HG03571 (cell line): ENCODE measurements around the gene LPXN.
"Not testable (repeated sequence)": the region's sequence is repeated elsewhere in the genome, so short reads cannot be mapped to it uniquely, and the experiment has no call there.

Source experiments
- ATAC-seq: cut with Tn5 transposase; IDR thresholded peaks from one replicate; pipeline ENCODE4 v1.9.1; 2021; ENCODE audit not compliant: unreplicated experiment

The LPXN gene

DNA sequence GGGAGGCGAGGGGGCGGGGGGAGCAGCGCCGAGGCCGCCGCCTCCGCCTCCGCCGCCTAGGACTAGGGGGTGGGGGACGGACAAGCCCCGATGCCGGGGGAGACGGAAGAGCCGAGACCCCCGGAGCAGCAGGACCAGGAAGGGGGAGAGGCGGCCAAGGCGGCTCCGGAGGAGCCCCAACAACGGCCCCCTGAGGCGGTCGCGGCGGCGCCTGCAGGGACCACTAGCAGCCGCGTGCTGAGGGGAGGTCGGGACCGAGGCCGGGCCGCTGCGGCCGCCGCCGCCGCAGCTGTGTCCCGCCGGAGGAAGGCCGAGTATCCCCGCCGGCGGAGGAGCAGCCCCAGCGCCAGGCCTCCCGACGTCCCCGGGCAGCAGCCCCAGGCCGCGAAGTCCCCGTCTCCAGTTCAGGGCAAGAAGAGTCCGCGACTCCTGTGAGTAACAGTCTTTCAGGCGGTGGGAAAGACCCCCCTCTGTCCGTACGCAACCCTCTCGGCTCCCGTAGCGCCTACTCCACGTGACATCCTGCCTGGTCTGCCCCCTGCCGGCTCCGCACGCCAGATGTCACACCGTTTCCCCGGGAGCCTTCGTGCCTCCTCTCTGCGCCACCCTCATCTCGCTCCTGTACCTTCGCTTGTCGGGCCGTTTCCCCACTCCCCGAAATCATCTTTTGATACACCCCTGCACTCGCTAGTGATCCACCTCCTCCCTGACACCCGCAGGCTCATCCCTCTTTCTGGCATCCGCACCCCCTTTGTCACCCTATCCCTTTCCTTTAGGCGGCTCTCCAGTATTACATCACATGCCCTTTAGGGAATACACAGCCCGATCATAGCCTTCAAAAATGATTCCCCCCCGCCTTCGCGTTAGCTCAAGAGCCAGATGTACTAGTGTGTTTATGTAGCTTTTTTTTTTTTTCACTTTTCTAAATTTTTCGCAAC, 3.8 kb upstream of the LPXN start:
- ATAC-seq = peak; percentile 42

DNA sequence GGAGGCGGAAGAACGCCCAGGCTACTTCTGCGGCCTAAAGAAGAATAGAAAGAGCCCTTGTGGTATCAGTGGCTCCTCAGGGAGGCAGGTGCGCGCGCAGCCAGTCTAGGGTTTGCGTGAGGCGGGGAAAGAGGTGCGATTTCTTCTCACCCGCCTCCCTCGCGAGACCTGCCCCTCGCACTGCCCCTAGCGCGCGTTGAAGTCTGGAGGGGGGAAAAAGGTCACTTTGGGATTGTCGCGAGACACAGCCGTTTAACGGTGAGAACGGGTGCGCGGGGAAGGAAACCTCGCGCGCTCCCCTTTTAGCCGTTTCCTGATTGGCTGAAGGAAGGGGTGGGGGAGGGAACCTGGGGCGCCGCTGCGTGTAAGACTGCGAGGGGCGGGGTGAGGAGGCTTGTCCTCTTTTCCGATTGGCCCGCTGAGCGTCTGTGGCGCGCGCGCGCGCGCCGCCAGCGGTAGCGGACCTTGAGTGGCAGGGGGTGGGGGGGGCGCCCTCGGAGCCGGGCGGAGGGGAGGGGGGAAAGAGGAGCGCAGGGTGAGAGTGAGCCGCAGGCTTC, 3.1 kb upstream of the LPXN start, which contains the start of gene ZFP91:
ZFP91 (plus strand) TSS at position 429 of the 557 bp plus-strand sequence. CDS start 219 bp downstream, outside the sequence.
- ATAC-seq = peak; percentile 34

DNA sequence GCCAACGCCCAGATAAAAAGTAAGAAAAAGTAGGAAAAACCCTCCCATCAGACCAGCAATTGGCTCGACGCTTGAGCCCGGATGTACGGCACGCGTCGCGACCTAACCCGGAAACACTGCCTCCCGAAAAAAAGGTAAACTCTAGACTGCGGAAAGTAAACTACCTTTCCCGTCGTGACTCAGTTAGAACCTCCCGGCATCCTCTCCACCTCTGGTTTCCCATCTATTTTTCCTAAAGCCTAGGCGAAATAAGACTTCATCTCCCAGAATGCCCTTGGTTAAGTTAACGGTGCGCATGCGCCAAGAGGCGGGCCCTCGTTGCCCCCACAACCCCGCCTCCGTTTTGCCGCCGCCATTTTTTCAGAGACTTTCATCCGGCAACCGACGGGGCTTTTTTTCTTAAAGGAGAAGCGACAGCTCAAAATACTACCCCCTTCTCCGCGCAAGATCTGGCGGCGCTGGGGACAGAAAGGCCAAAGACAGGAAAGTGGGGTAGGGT, 2.5 kb upstream of the LPXN start:
- peak; percentile 11 for ATAC-seq

DNA sequence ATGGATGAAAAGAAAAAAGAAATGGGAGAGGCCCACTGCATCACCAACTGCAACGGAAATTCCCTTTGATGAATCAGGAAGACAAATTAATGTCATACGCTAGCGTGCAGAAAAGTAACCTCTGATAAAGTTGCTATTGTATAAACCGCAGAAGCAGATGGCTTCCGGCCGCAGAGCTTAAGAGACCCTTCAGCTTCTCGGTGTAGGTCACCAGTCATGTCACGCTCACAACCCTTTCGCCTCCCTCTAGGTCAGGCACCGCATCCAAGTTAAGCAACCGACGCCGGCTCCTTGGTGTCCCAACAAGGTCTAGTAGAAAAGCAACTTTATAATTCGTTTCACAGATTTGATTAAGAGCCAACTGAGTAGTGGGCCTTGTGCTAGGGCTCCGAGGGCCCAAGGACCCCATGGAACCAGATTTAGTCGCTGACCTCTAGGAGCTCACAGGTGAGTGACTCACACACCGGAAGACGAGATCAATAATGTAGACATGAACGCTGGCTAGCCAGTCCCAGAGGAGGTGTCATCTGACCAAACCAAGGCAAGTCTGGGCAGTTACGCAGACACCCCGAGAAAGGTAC, 2.0 kb upstream of the LPXN start:
- ATAC-seq = peak; percentile 47

DNA sequence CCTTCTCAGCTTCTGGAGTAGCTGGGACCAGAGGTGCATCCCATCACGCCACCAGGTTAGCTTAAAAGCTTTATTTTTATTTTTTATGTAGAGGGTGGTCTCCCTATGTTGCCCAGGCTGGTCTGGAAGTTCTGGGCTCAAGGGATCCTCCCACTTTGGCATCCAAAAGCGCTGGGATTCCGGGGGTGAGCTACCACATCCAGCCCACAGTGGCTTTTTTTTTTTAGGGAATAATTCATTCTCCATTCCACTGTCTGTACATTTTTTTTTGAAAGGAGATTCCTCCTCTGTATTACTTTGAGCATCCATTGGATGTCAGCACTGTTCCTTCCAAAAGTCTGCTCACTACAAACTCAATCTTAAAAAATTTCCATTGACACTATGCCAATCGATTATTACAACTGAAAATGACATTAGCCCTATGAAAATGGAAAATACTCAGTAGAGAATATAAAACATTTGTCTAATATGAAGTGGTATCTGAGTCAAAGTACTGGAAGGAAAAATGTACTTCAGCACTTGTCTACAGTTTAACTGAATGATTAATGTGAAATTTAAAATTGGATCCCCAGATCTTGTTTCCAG, 1.3 kb upstream of the LPXN start:
- no peak for ATAC-seq

DNA sequence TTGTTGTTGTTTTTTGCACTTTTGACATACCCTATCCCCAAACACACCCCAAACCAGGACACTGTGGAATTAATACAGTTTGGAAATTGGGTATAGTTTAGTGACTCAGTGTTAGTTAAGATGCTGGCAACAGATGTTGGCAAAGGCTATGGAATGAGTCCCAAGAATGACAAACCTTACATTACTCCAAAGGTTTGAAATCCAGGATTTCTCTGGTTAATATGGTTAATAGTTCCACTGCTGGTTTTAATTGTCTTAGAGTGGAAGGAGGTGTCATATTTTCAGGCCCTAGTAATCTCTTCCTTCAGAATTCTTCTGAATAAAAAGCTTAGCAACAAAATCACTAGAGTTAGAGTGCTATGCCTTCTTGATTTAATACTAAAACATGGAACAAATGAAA, 775 bp downstream of the LPXN start:
- ATAC-seq = no peak

DNA sequence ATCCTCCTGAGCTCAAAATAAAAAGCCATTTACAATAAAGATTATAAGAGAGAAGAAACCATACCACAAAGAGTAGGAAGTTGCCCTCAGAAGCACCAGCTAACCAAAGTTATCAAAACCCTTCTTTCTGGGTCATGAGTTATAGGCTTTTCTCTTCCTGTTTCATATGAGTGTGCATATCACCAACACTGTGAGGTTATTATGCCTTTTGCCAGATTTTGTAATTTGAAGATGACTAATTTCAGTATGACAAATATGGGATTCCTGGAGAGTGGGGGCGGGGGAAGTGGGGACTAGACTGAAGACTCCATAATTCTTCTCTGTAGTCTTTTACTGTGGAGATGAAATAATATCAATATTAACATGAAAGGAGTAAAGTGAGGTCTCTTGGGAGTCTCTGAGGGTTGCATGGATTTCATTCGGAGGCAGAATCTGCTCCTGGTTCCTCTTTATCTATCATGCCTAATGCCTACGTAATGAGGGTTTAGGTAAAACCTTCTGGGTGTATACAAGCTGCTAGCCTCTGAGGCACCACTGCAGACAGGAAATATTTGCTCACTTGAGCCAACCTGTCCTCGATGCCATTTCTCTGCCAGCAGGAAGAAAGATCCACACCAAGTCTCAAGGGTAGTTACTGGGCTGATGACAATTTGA, 2.1 kb downstream of the LPXN start:
- ATAC-seq = peak; percentile 29

DNA sequence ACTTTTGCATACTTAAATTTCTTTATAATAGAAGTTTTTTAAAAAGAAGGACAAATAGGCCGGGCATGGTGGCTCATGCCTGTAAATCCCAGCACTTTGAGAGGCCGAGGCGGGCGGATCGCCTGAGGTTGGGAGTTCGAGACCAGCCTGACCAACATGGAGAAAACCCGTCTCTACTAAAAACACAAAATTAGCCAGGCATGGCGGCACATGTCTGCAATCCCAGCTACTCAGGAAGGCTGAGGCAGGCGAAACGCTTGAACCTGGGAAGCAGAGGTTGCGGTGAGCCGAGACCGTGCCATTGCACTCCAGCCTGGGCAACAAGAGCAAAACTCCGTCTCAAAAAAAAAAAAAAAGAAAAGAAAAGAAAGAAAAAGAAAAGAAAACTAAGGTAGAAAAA, 2.8 kb downstream of the LPXN start:
- ATAC-seq = not testable (repeated sequence)

DNA sequence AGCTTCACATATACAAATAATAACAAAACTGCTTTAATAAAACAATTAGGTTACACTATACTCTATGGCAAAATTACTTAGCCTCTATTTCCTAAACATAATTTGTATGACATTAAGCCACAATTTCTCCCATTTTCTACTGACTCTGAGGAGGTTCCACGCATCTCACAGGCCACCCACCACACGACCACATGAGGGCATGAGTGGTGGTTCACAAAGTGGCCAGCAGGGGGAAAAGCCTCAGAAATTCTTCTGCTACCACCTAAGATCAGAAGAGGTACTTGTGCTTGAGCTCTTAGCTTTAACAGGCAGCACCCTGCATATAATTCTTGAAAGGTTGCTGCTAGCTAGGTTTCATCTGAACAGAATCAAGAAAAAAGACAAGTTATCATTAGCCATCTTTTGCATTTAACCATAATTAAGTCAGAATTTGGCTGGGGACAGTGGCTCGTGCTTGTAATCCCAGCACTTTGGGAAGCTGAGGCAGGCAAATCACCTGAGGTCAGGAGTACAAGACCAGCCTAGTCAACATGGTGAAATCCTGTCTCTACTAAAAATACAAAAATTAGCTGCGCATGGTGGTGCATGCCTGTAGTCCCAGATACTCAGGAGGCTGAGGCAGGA, 7.7 kb downstream of the LPXN start:
- peak; percentile 92 for ATAC-seq

DNA sequence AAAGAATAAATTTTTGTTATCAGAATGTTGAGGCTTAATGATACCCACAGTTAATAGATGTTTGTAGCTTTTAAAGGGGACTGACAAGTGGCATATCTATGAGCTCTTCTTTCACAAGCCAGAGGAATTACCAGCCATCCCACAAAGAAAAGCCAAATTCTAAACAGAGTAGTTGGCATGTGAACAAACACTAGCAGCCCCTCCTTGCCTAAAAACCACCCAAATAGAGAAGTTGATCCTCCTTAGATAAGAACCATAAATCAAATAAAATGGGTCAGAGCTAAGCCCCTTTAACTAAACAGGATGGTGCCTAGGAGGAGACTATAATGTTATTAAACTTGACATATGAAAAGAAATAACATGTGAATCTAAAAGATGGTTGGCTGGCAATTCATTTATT, 11.4 kb downstream of the LPXN start:
- no peak for ATAC-seq

DNA sequence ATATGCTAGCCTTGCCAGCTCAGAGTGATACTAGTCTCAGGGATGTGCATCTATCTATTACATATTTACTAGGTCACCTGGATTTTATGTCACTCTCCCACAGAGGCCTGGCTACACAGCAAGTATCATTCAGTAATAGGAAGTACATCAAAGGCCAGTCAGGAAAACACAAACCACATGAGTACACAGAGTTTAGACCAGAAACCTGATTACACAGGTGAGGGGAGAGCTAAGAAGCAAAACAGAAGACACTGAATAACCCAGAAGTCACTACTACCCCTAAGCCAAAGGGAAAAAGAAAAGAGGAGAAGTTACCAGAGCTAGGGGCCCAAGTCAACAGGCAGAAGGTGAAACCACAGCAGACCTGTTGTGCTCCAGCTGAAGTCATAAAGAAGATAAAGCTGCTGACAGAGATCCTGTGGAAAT, 13.3 kb downstream of the LPXN start:
- ATAC-seq = peak; percentile 95

DNA sequence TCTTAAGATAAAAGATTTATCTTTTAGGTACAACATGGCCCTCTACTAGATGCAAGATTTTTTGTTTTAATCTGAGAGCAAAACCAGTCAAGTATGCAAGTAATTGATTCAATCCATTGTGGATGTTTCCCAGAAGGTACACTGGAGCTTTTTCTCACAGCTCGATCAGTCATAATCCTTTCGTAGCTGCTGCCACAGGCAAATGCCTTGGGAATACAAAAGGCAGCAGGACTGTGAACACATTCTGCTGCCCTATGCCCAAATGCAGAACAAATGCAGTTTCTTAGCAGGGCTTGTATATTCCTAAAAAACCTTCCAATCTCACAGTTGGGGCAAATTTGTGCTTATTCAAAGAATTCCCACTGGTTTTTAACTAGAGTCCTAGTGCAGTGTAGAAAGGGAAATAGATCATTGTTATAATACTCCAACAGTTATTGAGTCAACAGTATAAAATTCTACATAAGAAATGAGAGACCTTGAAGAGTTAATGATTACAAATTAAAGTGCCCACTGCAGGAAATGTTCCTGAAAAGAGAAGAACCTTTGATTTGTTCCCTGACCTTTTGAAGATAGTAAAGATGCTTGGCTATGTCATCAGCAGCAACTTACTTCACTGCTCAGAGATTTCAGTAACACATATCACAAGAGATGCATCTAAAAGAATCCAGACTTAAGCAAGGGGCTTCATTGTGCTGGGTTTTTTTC, 14.1 kb downstream of the LPXN start:
- ATAC-seq = no peak

DNA sequence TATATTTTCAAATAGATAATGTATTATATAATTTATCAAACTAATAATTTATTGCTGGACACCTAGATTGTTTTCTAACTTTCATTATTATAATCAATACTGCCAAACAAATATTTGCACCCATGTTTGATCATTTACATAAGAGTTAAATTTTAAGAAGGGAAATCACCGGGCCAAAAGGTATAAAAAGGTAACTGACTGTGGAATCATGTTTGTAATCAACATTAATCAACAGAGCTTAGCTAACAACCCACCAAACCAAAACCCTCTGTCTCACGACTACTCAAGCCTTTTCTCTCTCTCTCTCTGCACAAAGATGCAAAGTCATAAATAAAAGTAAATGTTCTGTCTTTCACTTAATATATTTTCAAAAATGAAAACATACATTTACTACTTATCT, 14.8 kb downstream of the LPXN start:
- ATAC-seq = no peak

DNA sequence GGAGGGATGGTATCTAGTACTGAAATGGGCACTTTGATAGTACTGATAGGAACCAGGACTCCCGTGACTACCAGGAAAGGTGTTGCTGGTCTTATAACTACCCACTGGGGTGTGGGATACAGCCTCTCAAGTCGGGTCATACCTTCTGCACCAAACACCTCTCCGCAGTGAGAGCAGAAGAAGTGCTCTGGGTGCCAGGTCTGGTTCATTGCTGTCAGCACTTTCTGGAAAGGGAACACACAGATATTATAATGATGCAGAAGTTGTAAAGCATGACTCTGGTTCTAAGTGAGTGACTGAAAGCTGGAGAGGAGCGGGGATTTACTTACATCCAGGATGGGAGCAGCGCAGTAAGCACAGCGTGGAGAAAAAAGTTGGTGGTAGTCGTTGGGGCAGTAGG, 26.0 kb downstream of the LPXN start:
- ATAC-seq = no peak

DNA sequence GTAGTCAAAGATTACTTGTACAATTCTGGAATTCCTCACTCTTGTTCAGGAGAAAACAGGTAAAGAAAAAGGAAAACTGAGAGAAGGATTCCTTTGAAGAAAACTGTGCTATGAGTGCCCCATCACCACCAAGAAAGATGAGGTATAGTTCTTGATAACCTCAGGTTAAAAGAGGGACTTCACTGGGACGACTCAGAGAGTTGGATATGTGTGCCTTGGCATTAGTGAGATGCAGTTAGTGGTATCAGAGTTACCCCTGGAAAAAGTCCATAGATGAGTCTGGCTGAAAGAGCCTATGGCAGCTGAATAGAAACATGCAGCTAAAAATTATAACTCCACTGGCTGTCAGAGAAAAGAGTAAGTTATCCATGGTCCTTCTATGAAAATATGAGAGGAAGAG, 28.8 kb downstream of the LPXN start:
- ATAC-seq = no peak

DNA sequence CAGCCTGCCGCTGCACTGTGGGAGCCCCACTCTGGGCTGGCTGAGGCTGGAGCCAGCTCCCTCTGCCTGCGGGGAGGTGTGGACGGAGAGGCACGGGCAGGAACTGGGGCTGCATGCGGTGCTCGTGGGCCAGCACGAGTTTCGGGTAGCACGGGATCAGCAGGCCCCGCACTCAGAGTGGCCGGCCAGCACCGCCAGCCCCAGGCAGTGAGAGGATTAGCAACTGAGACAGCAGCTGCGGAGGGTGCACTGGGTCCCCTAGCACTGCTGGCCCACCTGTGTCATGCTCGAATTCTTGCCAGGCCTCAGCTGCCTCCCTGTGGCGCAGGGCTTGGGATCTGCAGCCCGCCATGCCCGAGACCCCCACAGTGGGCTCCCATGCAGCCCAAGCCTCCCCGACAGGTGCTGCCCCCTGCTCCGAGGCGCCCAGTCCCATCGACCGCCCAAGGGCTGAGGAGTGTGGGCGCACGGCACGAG, 43.8 kb downstream of the LPXN start:
- ATAC-seq = no peak

DNA sequence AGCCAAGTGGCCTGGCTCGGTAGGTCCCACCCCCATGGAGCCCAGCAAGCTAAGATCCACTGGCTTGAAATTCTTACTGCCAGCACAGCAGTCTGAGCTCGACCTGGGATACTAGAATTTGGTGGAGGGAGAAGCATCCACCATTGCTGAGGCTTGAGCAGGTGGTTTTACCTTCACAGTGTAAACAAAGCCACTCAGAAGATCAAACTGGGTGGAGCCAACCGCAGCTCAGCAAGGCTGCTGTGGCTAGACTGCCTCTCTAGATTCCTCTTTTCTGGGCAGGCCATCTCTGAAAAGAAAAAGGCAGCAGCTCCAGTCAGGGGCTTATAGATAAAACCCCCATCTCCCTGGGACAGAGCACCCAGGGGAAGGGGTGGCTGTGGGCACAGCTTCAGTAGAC, 45.4 kb downstream of the LPXN start:
- ATAC-seq = no peak

DNA sequence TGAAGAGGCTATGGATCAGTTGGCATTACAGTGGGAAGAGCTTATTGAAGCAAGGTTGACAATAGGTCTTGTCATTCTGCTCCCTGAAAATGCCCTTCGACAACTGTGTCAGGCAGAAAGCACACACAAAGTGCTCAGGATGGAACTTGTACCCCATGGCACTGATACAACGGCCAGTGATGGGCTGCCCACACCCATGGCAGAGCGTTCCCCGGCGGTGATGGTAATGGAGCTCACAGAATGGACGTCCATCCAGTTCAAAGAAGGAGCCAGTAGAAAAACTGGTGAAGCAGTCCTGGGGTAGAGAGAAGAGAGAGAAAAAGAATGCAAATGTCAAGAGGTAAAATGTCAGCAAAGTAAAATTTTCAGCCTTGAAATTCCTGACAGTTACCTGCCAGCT, 48.2 kb downstream of the LPXN start:
- no peak for ATAC-seq

DNA sequence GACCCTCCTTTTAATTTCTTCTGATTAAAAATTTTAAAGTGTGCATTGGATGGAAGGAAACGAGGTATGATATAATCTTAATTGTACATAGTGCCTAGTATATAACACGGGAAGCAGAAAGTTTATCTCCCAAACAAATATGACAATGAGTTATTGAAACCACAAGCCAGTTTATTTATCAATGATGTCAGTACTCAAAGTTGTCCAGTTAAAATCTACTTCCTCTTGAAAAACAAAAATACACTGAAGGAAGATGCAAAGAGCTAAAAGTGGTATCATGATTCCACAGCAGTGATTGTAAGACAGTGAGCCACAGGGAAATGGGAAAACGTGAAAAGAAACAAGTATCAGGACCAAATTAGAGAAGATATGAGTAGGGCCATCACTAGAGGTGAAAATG, 48.9 kb downstream of the LPXN start:
- ATAC-seq = no peak
